Effector memory CD8-positive, alpha-beta T cell (primary cell): ENCODE results near the gene IPO9.

Source experiments
- ATAC-seq: fragments of 150-1000 bp; cut with Tn5 transposase; replicated peaks from 2 replicates; pipeline ENCODE4 v1.10.0; 2021; ENCODE audit warnings: mild to moderate bottlenecking, moderate library complexity
- DNase-seq, 3 experiments: peaks; one replicate each; pipeline ENCODE4 v3.0.0; 2021
- H3K27ac Mint-ChIP-seq, 2 donors: one replicate each; pipeline ENCODE4 v1.8.0; 2022; ENCODE audit warnings: mild to moderate bottlenecking in 2 of 2, mixed read lengths in 2 of 2, moderate library complexity in 2 of 2
- H3K27me3 Mint-ChIP-seq, 2 donors: one replicate each; pipeline ENCODE4 v1.8.0; 2022; ENCODE audit warnings: mixed read lengths in 2 of 2
- H3K36me3 Mint-ChIP-seq: one replicate; pipeline ENCODE4 v1.8.0; 2022; ENCODE audit warnings: mild to moderate bottlenecking, moderate library complexity, mixed read lengths; ENCODE audit not compliant: insufficient read depth
- H3K4me1 Mint-ChIP-seq, 2 donors: one replicate each; pipeline ENCODE4 v1.8.0; 2022; ENCODE audit warnings: low read depth in 2 of 2, mixed read lengths in 2 of 2
- H3K4me3 Mint-ChIP-seq, 2 donors: one replicate each; pipeline ENCODE4 v1.8.0; 2022; ENCODE audit warnings: mild to moderate bottlenecking in 2 of 2, mixed read lengths in 2 of 2, moderate library complexity in 2 of 2
- H3K9me3 Mint-ChIP-seq, 2 donors: one replicate each; pipeline ENCODE4 v1.8.0; 2022; ENCODE audit warnings: mixed read lengths in 2 of 2

Gene IPO9

GRCh38 chr1:201791779-201792173 lies 37.2 kb upstream of the IPO9 start:
- Mint-ChIP-seq H3K27ac (no peak overlapping the region), H3K4me3 (no peak overlapping the region), H3K27me3 (peaks cover 0 to 6% of the 10 kb centered on the region in 2 donors), H3K36me3 (no peaks in the 10 kb centered on the region), H3K4me1 (no peaks in the 10 kb centered on the region), H3K9me3 (no peaks in the 10 kb centered on the region)
- no peak for ATAC-seq
- no peak for DNase-seq

GRCh38 chr1:201792534-201793305 lies 36.2 kb upstream of the IPO9 start:
- H3K4me3 Mint-ChIP-seq, result no peak overlapping the region
- peak; percentile 37 for ATAC-seq
- H3K4me1 Mint-ChIP-seq, result no peaks in the 10 kb centered on the region
- peak; percentile 15 to 39 (median 35) for DNase-seq
- H3K27ac Mint-ChIP-seq, result no peak overlapping the region
- H3K9me3 Mint-ChIP-seq, result no peaks in the 10 kb centered on the region
- H3K27me3 Mint-ChIP-seq, result peaks cover 0 to 7% of the 10 kb centered on the region in 2 donors
- H3K36me3 Mint-ChIP-seq, result no peaks in the 10 kb centered on the region

GRCh38 chr1:201793306-201793925 lies 35.5 kb upstream of the IPO9 start:
- no peak for ATAC-seq
- DNase-seq, result no peak
- no peaks in the 10 kb centered on the region for H3K9me3 Mint-ChIP-seq
- H3K36me3 Mint-ChIP-seq, result no peaks in the 10 kb centered on the region
- peaks cover 0 to 13% of the 10 kb centered on the region in 2 donors for H3K27me3 Mint-ChIP-seq
- H3K4me1 Mint-ChIP-seq, result no peaks in the 10 kb centered on the region
- H3K4me3 Mint-ChIP-seq, result no peak overlapping the region
- H3K27ac Mint-ChIP-seq, result no peak overlapping the region

DNA sequence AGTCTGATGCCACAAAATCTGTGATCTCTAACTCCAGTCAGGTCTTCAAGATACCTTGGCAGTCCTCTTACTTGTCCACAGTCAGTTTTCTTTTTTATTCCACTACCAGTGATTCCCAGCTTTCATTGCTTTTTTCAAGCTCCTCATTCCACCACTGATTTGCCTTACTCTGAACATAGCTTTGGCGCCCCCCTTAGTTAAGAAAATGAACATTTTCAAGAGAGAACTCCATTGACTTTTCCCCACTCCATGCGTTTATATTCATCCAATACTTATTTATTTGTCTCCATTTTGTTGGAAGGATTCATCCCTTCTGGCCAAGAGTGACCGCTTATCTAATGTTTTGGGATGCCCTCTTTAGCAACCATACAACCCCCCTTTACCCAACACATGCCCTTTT lies 33.9 kb upstream of the IPO9 start:
- Mint-ChIP-seq H3K4me1 (no peaks in the 10 kb centered on the region), H3K27me3 (peaks cover 0 to 13% of the 10 kb centered on the region in 2 donors), H3K27ac (no peak overlapping the region), H3K9me3 (no peaks in the 10 kb centered on the region), H3K36me3 (peaks cover 3% of the 10 kb centered on the region), H3K4me3 (no peak overlapping the region)
- DNase-seq, result no peak
- ATAC-seq, result no peak

- ATAC-seq (no peak), DNase-seq (no peak)
- H3K4me3 Mint-ChIP-seq, result no peak overlapping the region
- H3K36me3 Mint-ChIP-seq, result peaks cover 3% of the 10 kb centered on the region
- H3K27me3 Mint-ChIP-seq, result peaks cover 0 to 7% of the 10 kb centered on the region in 2 donors
- H3K4me1 Mint-ChIP-seq, result no peaks in the 10 kb centered on the region
- H3K27ac Mint-ChIP-seq, result no peak overlapping the region
- H3K9me3 Mint-ChIP-seq, result no peaks in the 10 kb centered on the region
Measured at GRCh38 chr1:201800246-201800645, 28.7 kb upstream of the IPO9 start.

GRCh38 chr1:201806801-201807200 lies 22.2 kb upstream of the IPO9 start:
- no peaks in the 10 kb centered on the region for H3K4me1 Mint-ChIP-seq
- H3K4me3 Mint-ChIP-seq, result no peak overlapping the region
- H3K36me3 Mint-ChIP-seq, result no peaks in the 10 kb centered on the region
- DNase-seq (no peak), ATAC-seq (no peak)
- H3K27me3 Mint-ChIP-seq, result no peaks in the 10 kb centered on the region
- H3K9me3 Mint-ChIP-seq, result no peaks in the 10 kb centered on the region
- no peak overlapping the region for H3K27ac Mint-ChIP-seq

DNA sequence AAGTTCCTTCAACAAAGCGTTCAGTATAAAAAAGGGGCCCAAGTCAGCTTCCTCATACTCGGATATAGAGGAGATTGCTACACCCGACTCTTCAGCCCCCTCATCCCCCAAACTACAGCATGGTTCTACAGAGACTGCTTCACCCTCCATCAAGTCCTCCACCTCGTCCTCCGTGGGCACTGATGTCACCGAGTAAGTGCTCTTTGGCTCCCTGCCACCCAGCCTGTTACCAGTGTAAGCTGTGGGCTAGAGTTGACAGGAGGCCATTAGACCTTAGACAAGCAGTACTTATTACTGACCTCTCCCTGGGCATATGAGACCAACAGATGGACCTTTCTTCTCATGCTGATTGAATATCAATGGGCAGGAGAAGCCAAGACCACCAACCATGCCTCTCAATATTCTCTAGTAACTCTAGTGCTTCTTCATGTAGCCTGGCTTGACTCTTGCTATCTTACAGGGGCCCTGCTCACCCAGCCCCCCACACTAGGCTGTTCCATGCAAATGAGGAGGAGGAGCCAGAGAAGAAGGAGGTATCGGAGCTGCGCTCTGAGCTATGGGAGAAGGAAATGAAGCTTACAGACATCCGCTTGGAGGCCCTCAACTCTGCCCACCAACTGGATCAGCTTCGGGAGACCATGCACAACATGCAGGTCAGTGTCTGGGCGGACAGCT lies 20.9 kb upstream of the IPO9 start:
- H3K4me3 Mint-ChIP-seq, result no peak overlapping the region

DNA sequence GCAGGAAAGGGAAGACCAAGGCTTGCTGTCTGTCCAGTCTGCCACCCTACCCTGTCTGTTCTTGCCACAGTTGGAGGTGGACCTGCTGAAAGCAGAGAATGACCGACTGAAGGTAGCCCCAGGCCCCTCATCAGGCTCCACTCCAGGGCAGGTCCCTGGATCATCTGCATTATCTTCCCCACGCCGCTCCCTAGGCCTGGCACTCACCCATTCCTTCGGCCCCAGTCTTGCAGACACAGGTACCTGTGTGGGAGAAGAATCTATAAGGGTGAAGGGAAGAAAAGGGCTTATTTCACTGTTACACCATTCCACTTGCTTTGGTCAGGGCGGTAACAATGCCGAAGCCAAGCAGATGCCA lies 20.3 kb upstream of the IPO9 start:
- H3K9me3 Mint-ChIP-seq, result no peaks in the 10 kb centered on the region
- no peaks in the 10 kb centered on the region for H3K4me1 Mint-ChIP-seq
- H3K27me3 Mint-ChIP-seq, result no peaks in the 10 kb centered on the region
- H3K4me3 Mint-ChIP-seq, result no peak overlapping the region
- no peak overlapping the region for H3K27ac Mint-ChIP-seq
- H3K36me3 Mint-ChIP-seq, result no peaks in the 10 kb centered on the region
- DNase-seq, result no peak
- no peak for ATAC-seq

More for the DNA sequence above, 20.9 kb upstream of the IPO9 start:
- Mint-ChIP-seq H3K36me3 (no peaks in the 10 kb centered on the region), H3K9me3 (no peaks in the 10 kb centered on the region), H3K27ac (no peak overlapping the region), H3K4me1 (no peaks in the 10 kb centered on the region), H3K27me3 (no peaks in the 10 kb centered on the region)
- no peak for DNase-seq
- no peak for ATAC-seq

DNA sequence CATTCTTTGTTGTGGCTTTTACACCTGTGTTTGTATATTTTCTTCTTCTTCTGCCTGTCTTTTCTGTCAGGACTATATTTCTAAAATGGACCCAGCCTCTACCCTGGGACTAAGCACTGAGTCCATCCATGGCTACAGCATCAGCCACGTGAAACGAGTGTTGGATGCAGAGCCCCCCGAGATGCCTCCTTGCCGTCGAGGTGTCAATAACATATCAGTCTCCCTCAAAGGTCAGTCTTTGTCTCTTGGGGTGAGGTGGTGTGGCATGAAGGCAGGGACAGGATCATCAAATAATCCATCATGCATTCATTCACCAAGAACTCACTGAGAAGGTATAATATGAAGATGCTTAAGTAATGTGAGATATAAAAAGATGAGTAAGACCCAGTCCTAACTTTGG lies 19.1 kb upstream of the IPO9 start:
- H3K4me1 Mint-ChIP-seq, result no peaks in the 10 kb centered on the region
- ATAC-seq (no peak), DNase-seq (no peak)
- no peaks in the 10 kb centered on the region for H3K9me3 Mint-ChIP-seq
- H3K4me3 Mint-ChIP-seq, result no peak overlapping the region
- H3K27ac Mint-ChIP-seq, result no peak overlapping the region
- no peaks in the 10 kb centered on the region for H3K36me3 Mint-ChIP-seq
- H3K27me3 Mint-ChIP-seq, result no peaks in the 10 kb centered on the region

- no peak overlapping the region for H3K4me3 Mint-ChIP-seq
- H3K36me3 Mint-ChIP-seq, result no peaks in the 10 kb centered on the region
- no peaks in the 10 kb centered on the region for H3K9me3 Mint-ChIP-seq
- no peaks in the 10 kb centered on the region for H3K27me3 Mint-ChIP-seq
- DNase-seq (no peak), ATAC-seq (no peak)
- no peaks in the 10 kb centered on the region for H3K4me1 Mint-ChIP-seq
- H3K27ac Mint-ChIP-seq, result no peak overlapping the region
Measured at GRCh38 chr1:201810466-201811216, 18.3 kb upstream of the IPO9 start.

DNA sequence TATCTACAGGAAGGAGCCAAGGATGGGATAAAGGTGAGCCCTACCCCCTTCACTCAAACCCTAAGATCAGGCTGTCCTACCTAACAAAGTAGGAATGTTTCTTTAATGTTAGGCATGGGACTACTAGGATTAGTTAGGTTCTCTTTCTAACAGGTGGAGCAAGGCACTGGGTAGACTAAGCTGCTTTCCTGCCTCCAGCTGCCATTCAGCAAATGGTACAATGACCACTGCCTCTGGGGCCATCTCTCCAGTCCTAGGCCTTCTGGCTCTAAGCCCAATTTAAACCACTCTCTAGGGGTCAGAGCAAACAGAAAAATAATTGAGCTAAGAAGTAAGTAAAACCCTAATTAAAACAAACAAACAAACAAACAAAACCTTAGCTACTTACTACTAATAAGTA lies 15.7 kb upstream of the IPO9 start:
- ATAC-seq (no peak), DNase-seq (no peak)
- Mint-ChIP-seq H3K4me1 (no peaks in the 10 kb centered on the region), H3K27me3 (no peaks in the 10 kb centered on the region), H3K36me3 (no peaks in the 10 kb centered on the region), H3K4me3 (no peak overlapping the region), H3K9me3 (no peaks in the 10 kb centered on the region), H3K27ac (no peak overlapping the region)

DNA sequence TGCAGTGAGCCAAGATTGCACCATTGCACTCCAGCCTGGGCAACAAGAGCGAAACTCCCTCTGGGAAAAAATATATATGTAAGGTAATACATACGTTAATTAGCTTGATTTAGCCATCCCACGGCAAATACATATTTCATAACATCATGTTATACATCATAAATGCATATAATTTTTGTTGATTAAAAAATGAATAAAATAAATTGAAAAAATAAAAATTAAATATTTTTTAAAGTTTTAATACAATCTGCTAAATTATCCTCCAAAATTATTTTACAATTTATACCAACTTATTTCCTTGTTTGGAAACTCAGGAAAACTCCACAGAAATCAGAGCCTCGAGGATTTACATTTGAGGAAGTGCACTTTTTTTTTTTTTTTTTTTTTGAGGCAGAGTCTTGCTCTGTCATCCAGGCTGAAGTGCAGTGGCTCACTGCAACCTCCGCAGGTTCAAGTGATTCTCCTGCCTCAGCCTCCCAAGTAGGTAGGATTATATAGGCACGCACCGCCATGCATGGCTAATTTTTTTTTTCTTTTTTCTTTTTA lies 12.6 kb upstream of the IPO9 start:
- Mint-ChIP-seq H3K36me3 (peaks cover 3% of the 10 kb centered on the region), H3K4me3 (no peak overlapping the region), H3K27ac (no peak overlapping the region), H3K27me3 (no peaks in the 10 kb centered on the region), H3K4me1 (no peaks in the 10 kb centered on the region), H3K9me3 (no peaks in the 10 kb centered on the region)
- DNase-seq (no peak), ATAC-seq (no peak)

DNA sequence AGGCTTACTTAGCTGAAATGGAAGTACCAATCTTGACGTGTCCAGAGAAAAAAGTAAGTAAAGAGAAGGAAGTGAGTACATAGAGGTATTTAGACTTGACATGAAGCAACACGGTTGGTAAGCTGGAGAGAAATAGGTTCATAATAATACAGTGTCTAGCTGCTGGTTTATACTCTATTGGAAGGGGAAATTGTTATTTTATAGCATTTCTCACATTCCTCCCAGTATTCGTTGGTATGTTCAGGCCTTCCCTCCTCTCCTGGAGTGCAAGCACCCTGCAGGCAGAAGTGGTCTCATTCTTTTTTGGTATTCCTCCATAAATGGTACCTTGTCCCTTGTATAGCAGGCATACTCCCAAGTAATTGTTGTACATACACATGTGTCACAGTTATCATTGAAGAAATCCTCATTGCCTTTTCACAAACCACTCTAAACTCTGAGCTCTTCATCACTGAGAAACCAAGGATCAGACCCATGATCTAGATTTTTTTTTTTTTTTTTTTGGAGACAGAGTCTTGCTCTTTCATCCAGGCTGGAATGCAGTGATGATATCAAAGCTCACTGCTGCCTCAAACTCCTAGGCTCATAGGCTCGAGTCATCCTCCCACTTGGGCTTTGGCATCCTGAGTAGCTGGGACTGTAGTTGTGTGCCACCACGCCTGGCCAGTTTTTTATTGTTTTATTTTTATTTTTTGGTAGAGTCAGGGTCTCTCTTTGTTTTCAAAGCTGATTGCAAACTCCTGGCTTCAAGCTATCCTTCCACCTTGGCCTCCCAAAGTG lies 9.8 kb upstream of the IPO9 start:
- H3K27ac Mint-ChIP-seq, result no peak overlapping the region
- H3K9me3 Mint-ChIP-seq, result no peaks in the 10 kb centered on the region
- no peaks in the 10 kb centered on the region for H3K27me3 Mint-ChIP-seq
- ATAC-seq (no peak), DNase-seq (no peak)
- peaks cover 3% of the 10 kb centered on the region for H3K36me3 Mint-ChIP-seq
- no peaks in the 10 kb centered on the region for H3K4me1 Mint-ChIP-seq
- no peak overlapping the region for H3K4me3 Mint-ChIP-seq
